Neural cell (in vitro differentiated cells): ENCODE results near the gene SLC38A4.

Experiments used
- CTCF ChIP-seq: fragments of 450-650 bp; IDR thresholded peaks from 2 replicates; pipeline ENCODE4 v1.5.1; 2014; ENCODE audit warnings: antibody characterized with exemption, mild to moderate bottlenecking, moderate library complexity; ENCODE audit not compliant: poor library complexity, severe bottlenecking
- EP300 ChIP-seq: fragments of 450-650 bp; conservative IDR thresholded peaks from 2 replicates; pipeline ENCODE4 v1.6.1; 2014; ENCODE audit warnings: antibody characterized with exemption, mild to moderate bottlenecking, moderate library complexity; ENCODE audit not compliant: poor library complexity, severe bottlenecking
- EZH2 ChIP-seq: fragments of 200-600, 300-800 bp; shearing (Covaris generic), sonication (generic); IDR thresholded peaks from 2 replicates; pipeline ENCODE4 v1.6.1; 2014; ENCODE audit warnings: antibody characterized with exemption, low read length, borderline replicate concordance, mild to moderate bottlenecking; ENCODE audit not compliant: insufficient read depth, poor library complexity, severe bottlenecking
- RAD21 ChIP-seq: fragments of 450-650 bp; conservative IDR thresholded peaks from 2 replicates; pipeline ENCODE4 v1.6.1; 2014; ENCODE audit warnings: antibody characterized with exemption, mild to moderate bottlenecking, moderate library complexity
- REST ChIP-seq: IDR thresholded peaks from 2 replicates; pipeline ENCODE4 v1.6.1; 2012; ENCODE audit warnings: borderline replicate concordance
- SMC3 ChIP-seq: fragments of 450-650 bp; conservative IDR thresholded peaks from 2 replicates; pipeline ENCODE4 v1.6.1; 2014; ENCODE audit warnings: antibody characterized with exemption, mild to moderate bottlenecking, moderate library complexity; ENCODE audit not compliant: poor library complexity

- TF ChIP-seq CTCF (no peak), RAD21 (no peak), EZH2 (no peak), EP300 (no peak), REST (no peak), SMC3 (no peak)
Measured at GRCh38 chr12:46790066-46790465, 35.7 kb downstream of the SLC38A4 start.
